ENCODE measurements around the gene CRTC1. TPM values are rescaled to one million over a fixed set of nuclear protein-coding genes. Genes with fewer than 3 reads are reported as not detected.

The CRTC1 gene
- total RNA-seq, 4 donors from 2014 or later = 4.1 to 6.3 (median 4.7) TPM

DNA sequence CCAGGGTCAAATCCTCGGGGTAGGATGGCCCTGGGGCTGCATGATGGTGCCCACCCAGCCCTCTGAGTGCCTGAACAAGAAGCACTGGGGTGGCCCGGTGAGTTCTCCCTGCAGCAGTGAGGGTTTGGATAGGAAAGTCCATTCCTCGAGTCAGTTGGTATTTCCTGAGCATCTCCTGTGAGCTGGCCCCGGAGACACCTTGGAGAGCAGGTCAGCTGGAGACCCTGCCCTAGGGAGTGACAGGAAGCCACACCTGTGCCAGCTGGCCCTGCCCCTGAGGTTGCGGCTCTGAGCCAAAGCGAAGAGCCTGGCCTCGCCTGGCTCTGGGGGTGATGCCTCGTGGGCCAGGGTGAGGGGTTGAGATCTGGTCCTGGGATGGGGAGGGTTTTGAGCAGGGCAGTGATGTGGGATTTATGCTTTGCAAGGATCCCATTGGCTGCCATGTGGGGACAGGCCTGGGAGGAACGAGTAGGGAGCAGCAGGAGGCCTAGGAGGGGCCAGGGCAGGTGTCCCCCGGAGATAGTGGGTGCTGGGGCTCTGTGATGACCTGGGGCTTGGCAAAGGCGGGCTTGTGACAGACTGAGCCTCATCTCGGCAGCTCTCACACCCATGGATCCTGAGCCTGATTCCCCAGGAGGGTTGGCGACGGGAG lies 16.0 kb downstream of the CRTC1 start:
- Histone ChIP-seq H3K27ac (no peak overlapping the region), H3K4me3 (no peak overlapping the region), H3K36me3 (no peaks in the 10 kb centered on the region), H3K4me1 (peaks cover 24% of the 10 kb centered on the region), H3K9me3 (no peaks in the 10 kb centered on the region), H3K27me3 (no peaks in the 10 kb centered on the region)
- TF ChIP-seq POLR2AphosphoS5 (IDR thresholded peaks at IDR 0.05) = no peak
- TF ChIP-seq, protein P1, sequence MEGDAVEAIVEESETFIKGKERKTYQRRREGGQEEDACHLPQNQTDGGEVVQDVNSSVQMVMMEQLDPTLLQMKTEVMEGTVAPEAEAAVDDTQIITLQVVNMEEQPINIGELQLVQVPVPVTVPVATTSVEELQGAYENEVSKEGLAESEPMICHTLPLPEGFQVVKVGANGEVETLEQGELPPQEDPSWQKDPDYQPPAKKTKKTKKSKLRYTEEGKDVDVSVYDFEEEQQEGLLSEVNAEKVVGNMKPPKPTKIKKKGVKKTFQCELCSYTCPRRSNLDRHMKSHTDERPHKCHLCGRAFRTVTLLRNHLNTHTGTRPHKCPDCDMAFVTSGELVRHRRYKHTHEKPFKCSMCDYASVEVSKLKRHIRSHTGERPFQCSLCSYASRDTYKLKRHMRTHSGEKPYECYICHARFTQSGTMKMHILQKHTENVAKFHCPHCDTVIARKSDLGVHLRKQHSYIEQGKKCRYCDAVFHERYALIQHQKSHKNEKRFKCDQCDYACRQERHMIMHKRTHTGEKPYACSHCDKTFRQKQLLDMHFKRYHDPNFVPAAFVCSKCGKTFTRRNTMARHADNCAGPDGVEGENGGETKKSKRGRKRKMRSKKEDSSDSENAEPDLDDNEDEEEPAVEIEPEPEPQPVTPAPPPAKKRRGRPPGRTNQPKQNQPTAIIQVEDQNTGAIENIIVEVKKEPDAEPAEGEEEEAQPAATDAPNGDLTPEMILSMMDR (IDR thresholded peaks at IDR 0.05) = no peak
- TF ChIP-seq POLR2A (IDR thresholded peaks at IDR 0.05) = no peak
- TF ChIP-seq EP300 (IDR thresholded peaks at IDR 0.05) = no peak
- WGBS = 40% methylated on average over 1 of the region's 14 CpGs
- no peak for DNase-seq (ENCODE audit: low spot score in 2 of 2)

DNA sequence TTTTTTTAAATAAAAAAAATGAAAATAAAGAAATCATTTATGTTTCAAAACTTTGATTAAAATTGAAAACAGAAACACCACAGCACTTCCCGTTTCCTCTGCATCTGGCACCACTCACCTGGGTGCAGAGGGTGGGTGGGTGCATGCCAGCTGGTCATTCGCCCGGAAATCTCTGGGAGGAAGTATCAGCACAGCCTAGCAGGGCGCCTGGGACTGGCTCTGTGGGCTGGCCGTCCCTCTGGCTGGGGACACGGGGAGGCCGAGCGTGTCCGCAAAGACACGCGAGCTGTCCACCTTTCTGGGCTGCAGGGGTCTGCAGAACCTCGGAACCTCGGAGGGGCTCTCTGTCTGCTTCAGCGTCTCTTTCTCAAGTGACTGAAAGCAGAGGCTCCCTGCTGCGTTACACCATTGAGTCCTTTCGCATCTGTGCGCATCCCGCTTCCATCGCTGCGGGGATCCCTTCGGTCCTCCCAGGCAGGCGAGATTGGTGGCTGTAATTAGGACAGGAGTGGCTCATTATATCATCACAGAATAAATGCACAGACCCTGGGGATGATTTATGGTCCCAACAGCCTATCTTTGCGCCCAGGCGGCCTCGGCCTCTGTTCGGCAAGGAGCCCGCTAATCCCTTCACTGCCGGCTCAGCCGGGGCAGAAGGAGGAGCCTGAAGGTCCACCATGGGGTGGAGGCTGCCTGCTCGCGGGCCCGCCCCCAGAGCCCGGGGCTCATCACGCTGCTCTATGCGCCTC lies 17.2 kb downstream of the CRTC1 start:
- DNase-seq (ENCODE audit: low spot score in 2 of 2) = peak in 1 of 2 donors; percentile 78
- peak overlapping the region; percentile 70 for H3K27ac ChIP-seq
- 0% methylated on average over 11 of the region's 35 CpGs for WGBS

DNA sequence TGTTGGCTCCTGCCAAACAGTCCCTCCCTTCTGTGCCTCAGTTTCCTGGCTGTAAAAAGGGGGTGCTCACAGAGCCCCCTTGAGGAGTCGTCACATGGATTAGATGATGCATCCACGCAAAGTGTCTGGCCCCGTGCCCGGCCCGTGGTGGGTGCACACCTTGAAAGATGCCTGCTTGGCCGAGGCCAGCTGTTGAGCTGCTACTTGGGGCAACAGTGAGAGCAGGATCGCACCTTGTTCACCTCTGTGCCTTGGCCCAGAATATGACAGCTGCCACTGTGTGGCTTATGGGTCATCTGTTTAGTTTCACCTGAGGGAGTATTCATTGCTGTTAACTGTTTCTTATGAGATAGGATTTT lies 17.7 kb downstream of the CRTC1 start:
- Histone ChIP-seq H3K4me1 (peaks cover 24% of the 10 kb centered on the region), H3K4me3 (peak overlapping the region; percentile 52), H3K36me3 (no peaks in the 10 kb centered on the region), H3K27ac (peak overlapping the region; percentile 70), H3K9me3 (no peaks in the 10 kb centered on the region), H3K27me3 (no peaks in the 10 kb centered on the region)
- 9% methylated on average over 4 of the region's 7 CpGs for WGBS
- DNase-seq (ENCODE audit: low spot score in 2 of 2) = peak in 1 of 2 donors; percentile 77
- TF ChIP-seq EP300 (IDR thresholded peaks at IDR 0.05) (no peak), POLR2A (IDR thresholded peaks at IDR 0.05) (no peak), POLR2AphosphoS5 (IDR thresholded peaks at IDR 0.05) (no peak)
- TF ChIP-seq, protein P1 (IDR thresholded peaks at IDR 0.05) = no peak

More for the DNA sequence above, 17.2 kb downstream of the CRTC1 start:
- Histone ChIP-seq H3K4me3 (peak overlapping the region; percentile 52), H3K27me3 (no peaks in the 10 kb centered on the region), H3K9me3 (no peaks in the 10 kb centered on the region), H3K36me3 (no peaks in the 10 kb centered on the region), H3K4me1 (peaks cover 24% of the 10 kb centered on the region)
- TF ChIP-seq, protein P1 (IDR thresholded peaks at IDR 0.05) = no peak
- TF ChIP-seq POLR2AphosphoS5 (IDR thresholded peaks at IDR 0.05) = no peak
- TF ChIP-seq POLR2A (IDR thresholded peaks at IDR 0.05) = no peak
- TF ChIP-seq EP300 (IDR thresholded peaks at IDR 0.05) = no peak

GRCh38 chr19:18704054-18704453 lies 20.6 kb downstream of the CRTC1 start:
- 81% methylated on average over 4 of the region's 4 CpGs for WGBS

More at GRCh38 chr19:18704054-18704453, 20.6 kb downstream of the CRTC1 start:
- no peaks in the 10 kb centered on the region for H3K36me3 ChIP-seq
- H3K4me1 ChIP-seq = peaks cover 24% of the 10 kb centered on the region
- H3K27me3 ChIP-seq = no peaks in the 10 kb centered on the region
- H3K27ac ChIP-seq = no peak overlapping the region
- H3K4me3 ChIP-seq = no peak overlapping the region
- no peak for DNase-seq (ENCODE audit: low spot score in 2 of 2)
- TF ChIP-seq POLR2AphosphoS5 (IDR thresholded peaks at IDR 0.05) (no peak), EP300 (IDR thresholded peaks at IDR 0.05) (no peak), POLR2A (IDR thresholded peaks at IDR 0.05) (no peak)
- TF ChIP-seq, protein P1 (IDR thresholded peaks at IDR 0.05) = no peak
- H3K9me3 ChIP-seq = no peaks in the 10 kb centered on the region
